ENCODE results near the gene COL16A1.

DNA sequence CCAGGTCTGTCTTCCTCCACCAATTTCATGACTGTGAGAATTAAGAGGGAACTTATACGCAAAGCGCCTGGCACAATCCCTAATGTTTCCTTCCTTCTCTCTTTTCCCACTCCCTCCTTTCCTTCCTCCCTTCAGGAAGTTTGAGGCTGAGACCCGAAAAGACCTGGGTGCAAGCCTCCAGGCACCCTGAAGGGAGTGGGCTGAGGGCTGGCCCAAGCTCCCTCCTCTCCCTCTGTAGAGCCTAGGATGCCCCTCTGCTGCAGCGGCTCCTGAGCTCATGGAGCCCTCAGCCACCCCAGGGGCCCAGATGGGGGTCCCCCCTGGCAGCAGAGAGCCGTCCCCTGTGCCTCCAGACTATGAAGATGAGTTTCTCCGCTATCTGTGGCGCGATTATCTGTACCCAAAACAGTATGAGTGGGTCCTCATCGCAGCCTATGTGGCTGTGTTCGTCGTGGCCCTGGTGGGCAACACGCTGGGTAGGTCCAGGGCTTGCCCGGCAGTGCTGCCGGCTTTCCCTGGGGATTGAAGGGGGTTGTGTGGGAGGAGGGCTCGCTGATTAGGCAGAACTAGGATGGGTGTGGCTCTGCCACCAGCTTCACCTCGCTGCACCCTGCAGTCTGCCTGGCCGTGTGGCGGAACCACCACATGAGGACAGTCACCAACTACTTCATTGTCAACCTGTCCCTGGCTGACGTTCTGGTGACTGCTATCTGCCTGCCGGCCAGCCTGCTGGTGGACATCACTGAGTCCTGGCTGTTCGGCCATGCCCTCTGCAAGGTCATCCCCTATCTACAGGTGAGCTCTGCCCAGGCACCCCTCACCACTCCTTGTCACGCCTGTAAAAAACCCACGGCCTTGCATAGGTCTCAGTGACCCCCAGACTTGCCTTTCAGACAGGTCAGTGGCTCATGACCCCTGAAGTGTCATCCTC is 84.6 kb downstream of the COL16A1 start:
- no peak for TF ChIP-seq TEAD4 (IDR thresholded peaks at IDR 0.05; ENCODE audit: borderline replicate concordance, insufficient read depth)
- TF ChIP-seq POLR2AphosphoS5 (IDR thresholded peaks at IDR 0.05; ENCODE audit: low read depth, low read length) = no peak

Measured in SK-N-SH (cell line).